Stimulated activated CD4-positive, alpha-beta T cell treated with anti-CD3 and anti-CD28 coated beads, Interleukin-2, amount 100 ng/mL, for 24 hours (primary cell): Measurements from ENCODE around the gene MAP3K7.

Experiments used
- DNase-seq, 2 donors: peaks; one replicate each; pipeline ENCODE4 v3.0.0-alpha.2; 2020

MAP3K7 gene

GRCh38 chr6:90483116-90483839, 103.6 kb downstream of the MAP3K7 start:
- no peak for DNase-seq

DNA sequence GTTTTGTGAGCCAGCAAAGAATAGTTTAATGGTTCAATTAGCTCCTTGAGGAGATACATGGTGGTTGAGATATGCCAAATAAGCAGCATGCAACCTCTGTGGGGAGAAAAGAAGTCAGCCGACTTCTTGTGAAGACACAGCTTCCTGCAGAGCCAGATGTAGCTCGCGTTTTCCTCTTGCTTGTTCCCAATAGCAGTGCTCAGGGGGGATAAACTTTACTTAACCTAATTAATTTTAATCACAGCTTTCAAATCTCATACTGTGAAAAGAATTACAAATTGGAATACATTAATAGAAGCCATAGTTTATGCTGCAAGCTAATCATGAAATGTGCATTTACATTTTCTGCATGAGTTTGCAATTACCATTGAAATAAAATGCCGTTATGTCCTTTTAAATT, 106.2 kb downstream of the MAP3K7 start:
- no peak for DNase-seq

- DNase-seq: no peak
Observed at GRCh38 chr6:90479603-90479926, 107.3 kb downstream of the MAP3K7 start.

DNA sequence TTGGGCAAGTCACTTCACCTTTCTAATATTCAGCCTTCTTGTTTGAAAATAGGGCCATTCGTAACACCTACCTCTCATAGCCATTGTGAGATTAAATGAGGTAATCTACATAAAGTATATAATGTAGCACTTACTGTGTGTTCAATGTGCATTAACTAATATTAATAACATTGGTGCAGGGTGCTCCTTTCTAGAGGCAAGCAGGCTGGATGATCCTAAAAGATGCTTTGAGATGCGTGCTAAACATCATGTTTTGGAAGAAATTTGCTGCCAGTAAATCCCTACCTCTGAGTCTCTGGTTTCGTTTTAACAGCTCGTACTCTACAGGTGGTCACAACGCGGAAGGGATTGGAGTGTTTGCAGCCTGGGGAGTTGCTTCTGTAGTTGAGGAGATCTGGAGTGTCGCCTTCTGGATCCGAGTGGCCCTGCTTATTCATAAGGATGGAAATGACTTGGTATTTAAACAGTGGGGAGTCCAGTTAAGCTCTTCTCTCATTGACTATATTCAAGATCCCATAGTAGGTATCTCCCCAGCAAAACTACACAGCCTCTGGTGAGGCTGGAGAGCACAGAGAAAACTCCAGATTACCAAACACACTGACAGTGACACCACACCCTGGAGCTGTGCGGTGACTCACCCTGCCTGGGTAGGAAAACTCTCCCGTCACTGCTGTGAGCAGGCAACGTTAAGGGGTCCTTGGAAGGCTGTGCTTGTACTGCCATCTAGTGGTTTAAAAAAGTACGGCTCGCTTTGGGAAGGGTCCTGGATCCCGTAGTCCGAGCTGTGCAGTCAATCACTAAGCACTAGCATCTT, 107.9 kb downstream of the MAP3K7 start:
- DNase-seq: peak; percentile 83 to 84

DNA sequence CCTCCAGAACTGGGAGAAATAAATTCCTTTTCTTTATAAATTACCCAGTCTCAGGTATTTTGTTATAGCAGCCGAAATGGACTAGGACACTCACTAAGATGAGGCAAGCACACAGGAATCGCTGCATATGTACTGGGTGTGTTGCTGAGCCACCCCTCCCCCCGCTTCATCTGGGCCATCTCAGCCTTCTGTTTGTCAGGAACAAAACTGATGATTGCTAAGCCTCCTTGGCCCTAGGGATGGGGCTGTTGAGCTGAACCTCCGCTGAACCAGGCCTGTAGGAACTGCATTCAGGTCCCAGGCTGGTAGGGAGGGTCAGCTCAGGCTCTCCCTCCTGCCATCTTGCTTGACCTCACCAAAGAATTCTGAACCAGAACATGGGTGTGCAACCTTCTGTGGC, 108.6 kb downstream of the MAP3K7 start:
- no peak for DNase-seq

- DNase-seq: no peak
Observed at GRCh38 chr6:90477366-90477765, 109.5 kb downstream of the MAP3K7 start.

DNA sequence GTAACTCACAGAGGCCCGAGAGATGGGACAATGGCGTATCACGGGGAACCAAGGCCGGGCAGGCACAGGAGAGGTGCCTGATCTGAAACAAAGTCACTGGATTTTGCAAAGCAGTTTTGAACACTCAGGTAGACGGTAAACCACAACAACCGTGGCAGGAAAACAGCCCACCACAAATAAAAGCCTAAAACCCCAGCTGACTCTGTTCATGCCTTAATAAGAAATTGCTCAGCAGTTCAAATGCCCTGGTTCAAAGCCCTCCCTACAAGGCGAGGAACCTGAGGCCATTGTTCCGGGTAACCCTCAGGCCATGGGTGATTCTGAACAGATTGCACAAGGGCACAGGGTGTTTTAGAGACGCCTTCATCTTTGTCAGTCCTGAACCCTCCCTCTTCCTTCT, 114.2 kb downstream of the MAP3K7 start:
- no peak for DNase-seq

DNA sequence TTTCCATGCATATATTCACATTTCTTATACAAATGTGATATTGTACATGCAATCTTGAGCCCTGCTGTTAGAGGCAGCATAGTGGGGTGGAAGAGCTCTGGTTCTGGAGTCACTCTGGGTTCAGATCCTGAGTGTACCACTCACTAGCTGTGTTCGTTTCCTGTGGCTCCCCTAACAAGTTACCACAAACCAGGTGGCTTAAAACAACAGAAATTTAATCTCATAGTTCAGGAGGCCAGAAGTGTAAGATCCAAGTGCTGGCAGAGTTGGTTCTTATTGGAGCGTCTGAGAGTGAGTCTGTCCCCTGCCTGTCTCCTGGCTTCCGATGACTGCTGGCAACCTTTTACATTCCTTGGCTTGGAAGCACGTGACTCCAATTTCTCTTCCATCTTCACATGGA, 115.6 kb downstream of the MAP3K7 start:
- no peak for DNase-seq

DNA sequence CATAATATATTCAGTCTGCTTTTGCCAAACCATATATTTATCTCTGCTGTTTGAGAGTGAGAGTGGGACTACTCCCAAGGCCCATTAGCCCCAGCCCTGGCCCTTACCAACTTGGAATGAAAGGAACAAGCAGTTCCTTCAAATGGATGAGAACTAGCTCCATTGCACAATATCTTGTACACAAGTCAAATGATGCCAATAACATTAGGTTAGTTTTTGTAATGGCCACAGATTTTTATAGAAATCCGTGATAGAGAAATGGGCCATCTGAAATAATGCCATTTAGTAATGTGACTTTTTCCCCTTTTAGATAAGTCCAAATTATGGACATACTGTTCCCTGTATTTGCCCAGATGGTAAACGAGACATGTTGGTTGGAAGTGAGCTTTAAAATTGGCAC, 117.0 kb downstream of the MAP3K7 start:
- DNase-seq: no peak

DNA sequence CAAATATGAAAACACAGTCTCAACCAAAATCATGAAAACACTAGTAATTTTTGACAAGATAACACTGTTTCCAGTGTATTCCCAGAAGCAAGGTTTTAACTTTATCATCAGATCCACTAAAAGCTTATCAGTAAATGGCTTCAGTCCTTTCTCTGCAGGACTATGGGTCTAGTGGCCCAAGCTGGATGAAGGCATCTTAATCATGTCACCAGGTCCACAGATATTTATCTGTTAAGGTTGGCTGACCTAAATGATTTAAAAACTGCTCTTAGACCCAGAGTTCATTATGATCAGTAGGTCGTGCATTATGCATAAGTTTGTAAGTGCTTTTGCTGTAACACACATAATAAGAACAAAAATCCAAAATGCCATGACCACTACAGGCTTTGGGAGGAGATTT, 118.0 kb downstream of the MAP3K7 start:
- DNase-seq: no peak

- DNase-seq: peak in 1 of 2 donors; percentile 49
Observed at GRCh38 chr6:90468080-90468479, 118.8 kb downstream of the MAP3K7 start.

DNA sequence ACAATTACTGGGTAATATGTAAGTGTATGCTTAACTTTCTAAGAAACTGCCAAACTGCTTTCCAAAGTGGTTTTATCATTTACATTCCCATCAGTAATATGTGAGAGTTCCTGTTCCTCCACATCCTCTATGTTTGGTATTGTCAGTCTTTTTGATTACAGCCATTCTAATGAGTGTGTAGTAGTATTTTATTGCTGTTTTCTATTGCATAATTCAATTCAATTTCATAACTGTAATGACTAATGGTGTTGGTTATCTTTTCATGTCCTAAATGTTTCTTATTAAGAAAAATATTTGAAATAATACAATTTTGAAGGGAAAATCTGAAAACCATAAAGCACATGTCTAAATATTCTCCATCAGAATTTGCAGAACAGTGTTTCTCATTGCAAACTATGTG, 119.3 kb downstream of the MAP3K7 start:
- DNase-seq: no peak

DNA sequence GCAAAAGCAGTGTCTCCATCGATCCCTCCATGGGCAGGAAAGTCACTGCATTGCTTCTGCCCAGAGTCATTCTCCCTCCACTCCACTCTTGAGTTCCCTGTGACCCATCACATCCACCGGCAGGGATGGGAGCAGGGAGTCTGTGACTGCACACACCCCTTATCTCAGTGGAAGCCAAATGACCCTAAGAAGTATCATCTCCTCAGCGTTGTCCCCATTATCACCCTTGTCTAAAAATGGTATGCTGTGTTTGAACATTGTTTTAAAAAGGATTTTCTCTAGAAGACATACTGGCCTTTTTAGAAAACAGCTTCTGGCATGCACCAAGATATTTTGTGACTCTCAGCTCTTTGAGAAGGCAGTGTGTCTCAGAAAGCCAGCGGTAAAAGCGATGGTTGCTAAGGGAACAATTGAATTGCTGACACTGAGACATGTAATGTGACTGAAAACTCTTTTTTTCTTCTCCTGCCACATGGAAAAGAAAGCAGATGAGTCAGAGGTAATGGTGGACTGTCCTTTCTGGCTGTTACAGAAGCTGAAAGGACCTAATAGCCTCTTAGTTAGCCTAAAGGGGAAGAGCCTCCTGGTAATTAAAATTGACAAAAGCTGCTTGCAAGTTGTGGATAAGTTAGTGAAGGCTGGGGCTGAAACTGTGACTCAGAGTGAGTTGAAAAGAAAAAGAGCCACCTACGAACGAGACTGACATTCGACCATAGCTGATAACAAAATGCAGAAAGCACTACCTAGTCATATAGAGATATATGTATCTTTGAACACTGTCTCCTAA, 120.5 kb downstream of the MAP3K7 start:
- DNase-seq: peak in 1 of 2 donors; percentile 54

GRCh38 chr6:90465686-90466085, 121.2 kb downstream of the MAP3K7 start:
- no peak for DNase-seq

- no peak for DNase-seq
Observed at GRCh38 chr6:90464507-90464906, 122.4 kb downstream of the MAP3K7 start.

- no peak for DNase-seq
Observed at GRCh38 chr6:90463874-90464273, 123.0 kb downstream of the MAP3K7 start.
